NCI-H187 treated with DMSO at 0.1 percent for 48 hours (cell line): ENCODE measurements around the gene PDIA5.
"Not testable (repeated sequence)": the region's sequence is repeated elsewhere in the genome, so short reads cannot be mapped to it uniquely, and the experiment has no call there.

Experiments used
- DNase-seq: peaks from one replicate; lab custom pipeline; 2025; lab: John Stamatoyannopoulos, UW

Gene PDIA5

GRCh38 chr3:123093696-123094095 is 26.9 kb downstream of the PDIA5 start:
- DNase-seq = no peak

- DNase-seq = no peak
Observed at GRCh38 chr3:123094516-123095313, 27.9 kb downstream of the PDIA5 start.

GRCh38 chr3:123096126-123096525 is 29.3 kb downstream of the PDIA5 start:
- no peak for DNase-seq

GRCh38 chr3:123096731-123097130 is 29.9 kb downstream of the PDIA5 start:
- DNase-seq = no peak

GRCh38 chr3:123098426-123099330 is 31.9 kb downstream of the PDIA5 start:
- DNase-seq = no peak

- no peak for DNase-seq
Observed at GRCh38 chr3:123099331-123100192, 32.7 kb downstream of the PDIA5 start.

DNA sequence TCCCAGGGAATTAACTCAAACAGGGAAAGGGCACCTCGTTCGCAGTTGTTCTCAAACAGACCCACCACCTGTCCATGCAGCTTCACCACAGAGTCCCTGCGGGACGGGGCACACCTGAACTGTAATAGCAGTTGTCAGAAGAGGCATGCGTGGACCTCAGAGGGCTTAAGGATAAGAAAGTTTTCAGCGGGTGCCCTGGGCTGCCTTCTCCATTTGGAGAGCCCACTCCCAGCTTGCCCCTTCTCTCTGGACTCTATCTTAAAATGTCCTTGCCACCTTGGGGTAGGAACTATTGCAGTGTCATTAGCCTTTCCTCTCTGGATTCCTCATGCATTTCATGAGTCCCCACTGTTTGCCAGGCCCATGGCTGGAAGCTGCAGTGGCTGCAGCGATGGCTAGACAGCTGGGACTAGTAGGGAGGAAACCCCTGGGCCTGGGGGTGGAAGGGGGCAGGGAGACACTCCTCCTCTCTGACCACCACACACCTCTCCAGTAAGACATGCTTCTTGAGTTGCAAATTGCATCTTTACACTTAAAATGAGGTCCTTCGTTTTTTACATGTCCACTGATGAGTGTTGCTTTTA is 33.5 kb downstream of the PDIA5 start:
- no peak for DNase-seq

- DNase-seq = no peak
Observed at GRCh38 chr3:123102249-123102648, 35.4 kb downstream of the PDIA5 start.

DNA sequence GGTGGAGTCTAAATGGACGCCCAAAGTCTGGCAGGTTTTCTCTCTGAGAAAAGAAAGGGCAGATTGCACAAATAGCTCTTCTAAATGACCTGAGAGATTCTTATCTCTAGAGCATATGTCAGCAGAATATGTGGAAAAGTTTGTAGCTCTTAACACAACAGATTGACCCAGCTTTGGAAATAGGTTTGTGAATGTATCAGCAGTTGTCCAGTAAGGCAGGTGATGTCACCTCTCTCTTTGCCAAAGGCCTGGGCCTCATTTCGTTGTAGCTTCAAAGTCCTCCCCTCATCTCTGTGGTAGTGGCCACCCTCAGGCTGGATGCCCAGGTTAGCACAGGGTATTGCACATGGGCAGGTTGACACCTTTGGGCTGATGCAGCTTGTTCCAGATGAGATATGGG is 36.0 kb downstream of the PDIA5 start:
- DNase-seq = no peak

- no peak for DNase-seq
Observed at GRCh38 chr3:123104550-123104949, 37.7 kb downstream of the PDIA5 start.

DNA sequence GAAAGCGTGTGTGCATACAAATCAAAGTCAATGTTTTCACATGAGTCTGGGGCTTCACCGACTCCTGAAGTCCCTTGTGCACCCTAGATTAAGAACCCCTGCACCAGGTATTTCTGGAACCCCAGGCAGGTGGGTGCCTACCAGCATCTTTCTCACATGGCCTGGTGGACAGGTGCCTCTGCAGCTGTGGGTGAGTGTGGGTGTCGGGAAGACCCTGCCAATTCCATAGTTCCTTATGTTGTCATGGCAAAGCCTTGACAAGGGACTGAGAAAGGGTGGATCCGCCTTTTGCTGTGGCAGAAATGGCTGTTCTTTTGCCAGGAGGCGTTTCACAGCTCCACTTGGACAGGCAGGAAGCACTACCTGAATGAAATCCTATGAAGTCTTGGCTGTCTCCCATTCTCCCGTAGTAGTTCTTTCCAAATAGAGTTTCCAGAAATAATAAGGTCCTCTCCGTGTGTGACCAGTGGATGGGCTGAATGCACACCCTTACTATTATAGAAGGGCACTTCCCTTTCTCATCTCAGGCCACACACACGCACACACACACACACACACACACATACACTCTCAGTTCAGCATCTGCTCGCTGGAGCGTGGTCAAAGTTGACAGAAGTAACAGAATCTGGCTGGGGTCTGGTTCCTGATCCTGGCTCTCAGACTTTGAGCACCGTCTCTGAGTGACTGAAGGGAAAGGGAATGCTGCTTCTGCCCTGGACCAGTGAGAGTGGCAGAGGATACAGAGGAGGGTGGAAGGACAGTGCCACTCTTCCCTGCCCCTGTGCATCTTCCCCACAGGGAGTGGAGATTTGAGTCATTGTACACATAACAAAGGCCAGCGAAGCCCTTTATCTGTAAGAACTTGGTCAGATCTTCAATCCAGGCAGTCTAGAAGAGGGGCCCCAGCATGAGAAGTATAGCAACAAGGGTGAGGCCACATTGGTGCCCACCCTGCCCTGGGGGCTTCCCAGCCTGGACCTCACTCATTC is 38.7 kb downstream of the PDIA5 start:
- DNase-seq = no peak

DNA sequence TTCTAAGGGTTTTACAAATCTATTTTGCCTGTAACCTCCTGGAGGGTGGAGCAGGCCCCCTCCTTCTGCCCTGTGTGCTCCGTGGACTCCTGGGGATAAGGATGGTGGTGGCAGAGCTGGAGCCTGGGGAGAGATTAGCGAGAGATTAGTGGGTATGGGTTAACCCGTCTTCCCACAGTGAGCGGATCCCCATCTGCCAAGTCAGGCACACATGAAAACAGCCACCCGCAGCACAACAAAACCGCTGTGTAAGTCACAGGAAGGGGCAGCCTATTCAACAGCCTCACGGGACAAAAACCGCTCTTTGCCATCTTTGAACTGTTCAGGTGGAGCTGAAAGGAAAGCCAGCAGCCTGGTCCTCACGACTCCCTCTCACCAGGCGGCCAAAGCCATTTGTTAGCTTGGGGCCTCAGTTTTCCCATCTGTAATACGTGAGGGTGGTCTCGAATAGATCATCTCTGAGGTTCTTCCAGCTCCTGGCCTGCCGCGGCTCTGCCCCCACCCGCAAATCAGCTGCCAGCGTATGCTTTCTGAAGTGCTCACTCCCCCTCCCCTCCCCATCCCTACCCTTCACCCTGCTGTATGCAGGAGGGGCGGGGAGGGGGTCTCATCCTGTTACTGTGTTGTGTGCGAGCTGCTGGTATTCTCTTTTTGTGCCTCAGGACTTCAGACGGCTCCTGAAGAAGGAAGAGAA is 43.6 kb downstream of the PDIA5 start:
- no peak for DNase-seq

GRCh38 chr3:123110976-123111615 is 44.3 kb downstream of the PDIA5 start:
- DNase-seq = no peak

- no peak for DNase-seq
Observed at GRCh38 chr3:123111640-123112039, 44.8 kb downstream of the PDIA5 start.

DNA sequence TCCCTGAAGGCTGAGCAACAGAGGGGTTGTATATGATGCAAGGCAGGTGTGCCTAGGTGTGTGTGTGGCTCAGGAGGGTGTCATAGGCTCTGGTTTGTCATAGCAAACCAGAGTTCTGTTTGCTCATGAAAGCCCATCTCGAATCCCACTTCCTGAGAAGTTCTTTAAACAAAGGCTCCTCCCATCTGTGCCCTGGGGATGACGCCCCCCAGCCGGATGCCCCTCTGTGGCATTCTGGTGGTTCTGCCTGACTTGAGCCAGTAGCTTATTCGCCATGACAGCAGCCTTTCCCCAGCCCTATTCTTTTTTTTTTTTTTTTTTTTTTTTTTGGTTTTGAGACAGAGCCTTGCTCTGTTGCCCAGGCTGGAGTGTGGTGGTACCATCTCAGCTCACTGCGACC is 45.4 kb downstream of the PDIA5 start:
- DNase-seq = no peak

GRCh38 chr3:123112656-123113055 is 45.8 kb downstream of the PDIA5 start:
- not testable (repeated sequence) for DNase-seq

DNA sequence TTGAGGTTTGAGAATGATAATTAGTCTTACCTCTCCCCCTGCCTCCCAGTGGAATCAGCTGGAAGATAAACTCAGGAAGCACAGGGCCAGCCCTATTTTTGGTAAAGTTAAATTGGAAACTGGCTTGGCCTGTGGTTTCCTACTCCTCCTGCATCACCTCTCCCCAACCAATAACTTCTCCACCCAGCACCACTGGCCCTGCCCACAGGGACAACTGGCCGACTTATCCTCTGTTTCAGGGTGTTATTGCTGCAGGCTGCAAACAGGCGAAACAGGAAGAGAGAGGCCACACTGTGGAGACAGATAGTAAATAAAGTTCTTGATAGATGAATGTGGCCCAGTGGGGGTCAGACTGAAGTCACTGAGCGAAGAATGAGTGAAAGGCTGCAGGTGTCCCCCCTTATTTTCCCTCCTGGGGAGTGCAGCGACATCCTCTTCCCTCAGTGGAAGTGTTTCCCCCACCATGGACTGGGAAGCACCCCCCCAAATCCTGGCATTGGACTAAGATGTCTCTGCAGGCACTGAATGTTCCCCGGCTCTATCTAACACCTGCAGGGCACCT is 47.1 kb downstream of the PDIA5 start:
- DNase-seq = no peak

DNA sequence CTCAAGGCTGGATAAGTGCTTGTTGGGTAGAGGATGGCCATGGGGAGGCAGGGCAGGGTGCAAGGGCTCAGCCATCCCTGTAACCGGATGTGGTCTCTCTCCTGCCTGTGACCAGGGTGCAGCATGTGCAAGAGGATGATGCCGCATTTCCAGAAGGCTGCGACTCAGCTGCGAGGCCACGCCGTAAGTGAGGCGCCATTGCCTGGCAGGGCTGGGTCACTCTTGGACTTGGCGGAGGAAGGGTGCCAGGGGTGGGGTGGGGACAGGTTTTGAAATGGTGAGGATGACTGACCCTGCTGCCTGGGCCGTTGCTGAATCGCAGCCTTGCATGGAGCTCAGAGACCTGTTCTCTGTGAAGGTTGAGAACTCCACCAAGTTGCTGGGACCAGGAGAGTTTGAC is 49.3 kb downstream of the PDIA5 start:
- no peak for DNase-seq

DNA sequence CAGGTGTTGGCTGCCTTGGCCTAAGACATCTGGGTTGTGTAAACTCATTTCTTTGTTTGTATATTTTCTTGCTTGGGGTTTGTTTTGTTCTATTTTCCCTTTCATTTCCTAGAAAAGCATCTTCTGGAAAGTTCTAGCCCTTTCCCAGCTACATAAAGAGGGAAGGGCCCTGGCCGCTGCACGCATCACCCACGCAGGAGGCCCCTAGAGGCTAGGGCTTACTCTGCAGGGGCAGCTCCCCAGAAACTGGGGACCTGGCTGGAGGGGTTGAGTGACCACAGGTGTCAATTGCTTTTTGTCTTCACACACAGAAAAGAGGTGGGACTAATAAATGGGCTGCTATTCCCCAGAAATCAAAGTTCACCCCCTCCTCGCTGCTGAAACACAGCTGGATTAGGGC is 52.6 kb downstream of the PDIA5 start:
- DNase-seq = no peak
